Measurements from ENCODE around the gene PRDM10.

DNA sequence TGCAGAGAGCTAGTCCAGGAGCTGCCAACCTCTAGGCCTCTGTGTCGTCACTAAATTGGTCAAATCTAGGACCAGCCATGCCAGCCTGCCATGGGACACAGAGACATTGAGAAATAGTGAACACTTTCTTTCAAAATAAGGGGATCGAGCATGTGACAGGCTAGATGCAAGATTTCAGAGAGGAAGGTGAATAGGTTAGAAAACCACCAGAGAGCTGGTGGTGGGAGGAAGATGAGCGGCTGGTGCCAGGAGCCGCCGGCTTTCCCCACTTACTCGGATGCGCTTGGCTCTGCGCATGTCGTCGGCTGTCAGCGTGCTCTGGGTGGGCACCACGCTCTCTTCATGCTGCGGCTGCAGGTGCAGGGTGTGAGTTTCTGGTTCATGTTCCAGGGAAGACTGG is 71.9 kb downstream of the PRDM10 start:
- no peak for TF ChIP-seq POLR2A (IDR thresholded peaks at IDR 0.05; ENCODE audit: low read depth)
- TF ChIP-seq, protein P1, sequence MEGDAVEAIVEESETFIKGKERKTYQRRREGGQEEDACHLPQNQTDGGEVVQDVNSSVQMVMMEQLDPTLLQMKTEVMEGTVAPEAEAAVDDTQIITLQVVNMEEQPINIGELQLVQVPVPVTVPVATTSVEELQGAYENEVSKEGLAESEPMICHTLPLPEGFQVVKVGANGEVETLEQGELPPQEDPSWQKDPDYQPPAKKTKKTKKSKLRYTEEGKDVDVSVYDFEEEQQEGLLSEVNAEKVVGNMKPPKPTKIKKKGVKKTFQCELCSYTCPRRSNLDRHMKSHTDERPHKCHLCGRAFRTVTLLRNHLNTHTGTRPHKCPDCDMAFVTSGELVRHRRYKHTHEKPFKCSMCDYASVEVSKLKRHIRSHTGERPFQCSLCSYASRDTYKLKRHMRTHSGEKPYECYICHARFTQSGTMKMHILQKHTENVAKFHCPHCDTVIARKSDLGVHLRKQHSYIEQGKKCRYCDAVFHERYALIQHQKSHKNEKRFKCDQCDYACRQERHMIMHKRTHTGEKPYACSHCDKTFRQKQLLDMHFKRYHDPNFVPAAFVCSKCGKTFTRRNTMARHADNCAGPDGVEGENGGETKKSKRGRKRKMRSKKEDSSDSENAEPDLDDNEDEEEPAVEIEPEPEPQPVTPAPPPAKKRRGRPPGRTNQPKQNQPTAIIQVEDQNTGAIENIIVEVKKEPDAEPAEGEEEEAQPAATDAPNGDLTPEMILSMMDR (IDR thresholded peaks at IDR 0.05): no peak
- TF ChIP-seq POLR2AphosphoS5 (IDR thresholded peaks at IDR 0.05): no peak
